ENCODE results near the gene LYL1. TPM values are rescaled to one million over a fixed set of nuclear protein-coding genes. Genes with fewer than 3 reads are reported as not detected.

The LYL1 gene
- total and polyA plus RNA-seq, 12 donors: 0.38 to 22.5 (median 9.2) TPM

- intact Hi-C loops (cut with DNase I): no loop called here
Observed at GRCh38 chr19:13066933-13067807, 35.5 kb downstream of the LYL1 start.

DNA sequence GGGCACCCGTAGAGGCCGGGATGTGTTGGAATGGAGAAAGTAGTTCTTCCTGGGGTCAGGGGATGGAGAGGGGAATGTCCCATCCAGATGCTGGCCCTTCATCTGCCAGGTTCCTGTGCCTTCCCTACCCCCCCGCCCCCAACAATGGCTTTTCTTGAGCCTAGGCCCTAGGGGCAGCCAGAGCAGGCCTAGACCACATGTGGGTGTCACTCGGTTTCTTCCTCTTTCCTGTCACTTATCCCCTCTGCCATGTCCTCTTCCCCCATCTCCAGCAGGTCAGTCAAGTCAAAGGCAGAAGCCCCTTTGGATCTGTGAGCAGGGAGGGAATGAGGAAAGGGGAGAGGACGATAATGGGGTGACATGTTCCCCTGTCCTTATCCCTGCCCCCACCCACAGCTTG is 36.4 kb downstream of the LYL1 start:
- Histone ChIP-seq H3K4me3 (no peak overlapping the region), H3K27ac (no peak overlapping the region), H3K27me3 (no peaks in the 10 kb centered on the region), H3K36me3 (replicated peaks in 1 of 2) (no peaks in the 10 kb centered on the region), H3K9me3 (replicated peaks in 1 of 3) (no peaks in the 10 kb centered on the region), H3K4me1 (replicated peaks in 1 of 2) (peaks cover 0 to 14% of the 10 kb centered on the region in 2 donors)
- intact Hi-C loops (cut with DNase I): no loop called here
- TF ChIP-seq, protein P1, sequence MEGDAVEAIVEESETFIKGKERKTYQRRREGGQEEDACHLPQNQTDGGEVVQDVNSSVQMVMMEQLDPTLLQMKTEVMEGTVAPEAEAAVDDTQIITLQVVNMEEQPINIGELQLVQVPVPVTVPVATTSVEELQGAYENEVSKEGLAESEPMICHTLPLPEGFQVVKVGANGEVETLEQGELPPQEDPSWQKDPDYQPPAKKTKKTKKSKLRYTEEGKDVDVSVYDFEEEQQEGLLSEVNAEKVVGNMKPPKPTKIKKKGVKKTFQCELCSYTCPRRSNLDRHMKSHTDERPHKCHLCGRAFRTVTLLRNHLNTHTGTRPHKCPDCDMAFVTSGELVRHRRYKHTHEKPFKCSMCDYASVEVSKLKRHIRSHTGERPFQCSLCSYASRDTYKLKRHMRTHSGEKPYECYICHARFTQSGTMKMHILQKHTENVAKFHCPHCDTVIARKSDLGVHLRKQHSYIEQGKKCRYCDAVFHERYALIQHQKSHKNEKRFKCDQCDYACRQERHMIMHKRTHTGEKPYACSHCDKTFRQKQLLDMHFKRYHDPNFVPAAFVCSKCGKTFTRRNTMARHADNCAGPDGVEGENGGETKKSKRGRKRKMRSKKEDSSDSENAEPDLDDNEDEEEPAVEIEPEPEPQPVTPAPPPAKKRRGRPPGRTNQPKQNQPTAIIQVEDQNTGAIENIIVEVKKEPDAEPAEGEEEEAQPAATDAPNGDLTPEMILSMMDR (IDR thresholded peaks at IDR 0.05): no peak
- TF ChIP-seq POLR2A (IDR thresholded peaks at IDR 0.05): no peak
- WGBS, 4 donors: 65 to 90% (median 81%) methylated on average over 3 to 5 of the region's 5 CpGs
- no peak for DNase-seq

More at GRCh38 chr19:13066933-13067807, 35.5 kb downstream of the LYL1 start:
- Histone ChIP-seq H3K4me1 (replicated peaks in 1 of 2) (peaks cover 0 to 9% of the 10 kb centered on the region in 2 donors), H3K27ac (no peak overlapping the region), H3K4me3 (no peak overlapping the region), H3K27me3 (no peaks in the 10 kb centered on the region), H3K36me3 (replicated peaks in 1 of 2) (no peaks in the 10 kb centered on the region), H3K9me3 (replicated peaks in 1 of 3) (no peaks in the 10 kb centered on the region)
- no peak for TF ChIP-seq POLR2A (IDR thresholded peaks at IDR 0.05)
- TF ChIP-seq, protein P1 (IDR thresholded peaks at IDR 0.05): no peak
- 69 to 86% (median 82%) methylated on average over 12 to 17 of the region's 17 CpGs for WGBS, 4 donors
- no peak for DNase-seq

DNA sequence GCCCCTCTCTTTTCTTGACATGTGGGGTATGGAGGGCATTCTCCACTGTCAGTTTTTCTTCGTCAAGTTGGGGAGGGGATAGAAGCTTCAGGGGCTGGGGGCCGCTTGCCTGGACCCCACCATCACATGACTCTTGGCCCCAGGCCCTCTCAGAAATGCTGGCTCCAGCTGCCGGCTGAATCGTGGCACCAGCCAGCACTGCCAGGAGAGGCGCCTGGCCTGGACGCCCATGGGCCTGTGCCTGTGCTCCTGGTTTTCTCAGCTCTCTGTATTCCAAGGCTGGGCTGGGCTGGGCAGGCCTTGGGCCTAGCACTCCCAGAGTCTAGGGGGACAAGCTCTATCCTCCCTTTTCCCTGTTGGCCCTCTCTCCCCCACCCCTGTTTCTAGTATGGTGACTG is 38.6 kb downstream of the LYL1 start:
- Histone ChIP-seq H3K36me3 (replicated peaks in 1 of 2) (no peaks in the 10 kb centered on the region), H3K27me3 (no peaks in the 10 kb centered on the region), H3K4me3 (no peak overlapping the region), H3K9me3 (replicated peaks in 1 of 3) (no peaks in the 10 kb centered on the region), H3K4me1 (replicated peaks in 1 of 2) (peaks cover 11 to 29% of the 10 kb centered on the region in 2 donors), H3K27ac (peak overlapping the region in 1 of 5 donors; percentile 3)
- TF ChIP-seq, protein P1 (IDR thresholded peaks at IDR 0.05): no peak
- TF ChIP-seq POLR2A (IDR thresholded peaks at IDR 0.05): no peak
- WGBS, 4 donors: 67 to 81% (median 72%) methylated on average over 3 to 6 of the region's 6 CpGs
- intact Hi-C loops (cut with DNase I): loop anchor here in 1 of 2 donors (5.0 kb wide), 1 partner anchor 82 kb away; no protein-coding TSS in a partner anchor
- no peak for DNase-seq

DNA sequence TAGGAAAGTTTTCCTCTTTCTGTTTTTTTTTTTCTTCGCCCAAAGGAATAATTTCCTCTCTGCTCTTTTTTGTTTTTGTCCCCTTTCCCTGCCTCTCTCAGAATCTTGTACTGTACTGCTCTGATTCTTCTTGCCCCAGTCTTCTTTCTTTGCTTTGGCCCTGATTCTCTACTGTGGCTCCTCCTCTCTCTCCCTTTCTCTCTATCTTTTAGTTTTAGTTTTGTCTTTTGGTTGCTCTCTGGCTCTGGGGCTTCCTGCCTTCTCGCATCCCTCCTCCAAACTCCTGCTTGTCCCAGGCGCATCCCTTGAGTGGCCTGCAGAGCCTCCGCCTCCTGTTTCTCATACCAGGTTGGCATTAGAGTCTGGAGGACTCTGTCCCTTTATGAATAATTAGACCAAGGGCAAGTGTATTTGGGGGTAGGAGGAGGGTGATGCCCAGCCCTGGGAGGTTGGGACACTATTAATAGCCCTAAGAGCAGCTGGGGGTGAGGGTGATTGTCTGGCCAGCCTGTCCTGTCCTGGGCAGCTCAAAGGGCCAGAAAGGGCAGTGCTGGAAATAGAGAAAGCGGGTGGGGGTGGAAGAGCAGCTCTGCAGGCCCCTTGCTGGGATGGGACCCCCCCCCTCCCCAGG is 39.1 kb downstream of the LYL1 start:
- 62 to 78% (median 70%) methylated on average over 5 of the region's 5 CpGs for WGBS, 4 donors
- Histone ChIP-seq H3K27me3 (no peaks in the 10 kb centered on the region), H3K4me3 (no peak overlapping the region), H3K9me3 (replicated peaks in 1 of 3) (no peaks in the 10 kb centered on the region), H3K27ac (peak overlapping the region in 1 of 5 donors; percentile 3), H3K36me3 (replicated peaks in 1 of 2) (no peaks in the 10 kb centered on the region), H3K4me1 (replicated peaks in 1 of 2) (peaks cover 11 to 29% of the 10 kb centered on the region in 2 donors)
- TF ChIP-seq, protein P1 (IDR thresholded peaks at IDR 0.05): no peak
- no peak for TF ChIP-seq POLR2A (IDR thresholded peaks at IDR 0.05)
- intact Hi-C loops (cut with DNase I): loop anchor here in 1 of 2 donors (5.0 kb wide), 1 partner anchor 81 kb away; no protein-coding TSS in a partner anchor
- no peak for DNase-seq

Measured in adrenal gland (tissue), 12 donors.